ENCODE measurements around the gene NHLH1.

NHLH1 gene

DNA sequence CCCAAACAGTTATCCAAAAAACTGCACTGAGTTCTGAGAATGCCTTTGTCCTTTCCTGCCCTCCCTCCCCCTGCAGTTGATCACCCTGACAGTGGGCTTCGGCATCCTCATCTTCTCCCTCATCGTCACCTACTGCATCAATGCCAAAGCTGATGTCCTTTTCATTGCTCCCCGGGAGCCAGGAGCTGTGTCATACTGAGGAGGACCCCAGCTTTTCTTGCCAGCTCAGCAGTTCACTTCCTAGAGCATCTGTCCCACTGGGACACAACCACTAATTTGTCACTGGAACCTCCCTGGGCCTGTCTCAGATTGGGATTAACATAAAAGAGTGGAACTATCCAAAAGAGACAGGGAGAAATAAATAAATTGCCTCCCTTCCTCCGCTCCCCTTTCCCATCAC, 8.8 kb upstream of the NHLH1 start:
- no peak for DNase-seq (ENCODE audit: extremely low read depth in 1 of 2, low read depth in 1 of 2)

DNA sequence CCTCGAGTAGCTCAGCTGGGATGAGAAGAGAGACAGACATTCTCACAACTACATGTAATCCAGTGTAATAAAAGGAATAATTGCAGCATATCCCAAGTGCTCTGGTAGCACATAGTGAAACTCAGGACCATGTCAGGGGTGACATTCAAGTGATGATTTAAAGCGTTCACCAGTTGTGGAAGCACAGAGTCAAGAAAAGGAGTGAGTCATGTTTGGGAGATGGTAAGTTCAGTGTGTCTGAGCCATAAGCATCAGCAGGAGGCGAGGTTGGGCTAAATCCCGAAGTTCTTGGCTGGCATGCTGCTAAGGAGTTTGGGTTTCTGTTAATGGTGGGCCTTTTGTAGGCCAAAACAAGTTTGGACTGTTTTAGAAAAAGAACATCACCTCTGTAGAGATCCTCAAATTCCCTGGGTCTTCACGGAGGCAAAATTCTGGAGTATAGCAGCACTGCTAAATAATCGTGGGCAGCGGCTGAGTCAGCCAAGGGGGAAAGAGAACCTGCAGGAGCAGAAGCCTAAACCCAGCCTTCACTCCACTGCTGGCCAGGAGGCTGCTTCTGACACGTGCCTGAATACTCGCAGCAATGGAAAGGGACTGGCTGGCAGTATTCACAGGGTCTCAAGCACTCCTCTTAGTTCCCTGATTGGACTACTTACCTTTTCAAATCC, 7.2 kb upstream of the NHLH1 start:
- DNase-seq (ENCODE audit: extremely low read depth in 1 of 2, low read depth in 1 of 2), result no peak

DNA sequence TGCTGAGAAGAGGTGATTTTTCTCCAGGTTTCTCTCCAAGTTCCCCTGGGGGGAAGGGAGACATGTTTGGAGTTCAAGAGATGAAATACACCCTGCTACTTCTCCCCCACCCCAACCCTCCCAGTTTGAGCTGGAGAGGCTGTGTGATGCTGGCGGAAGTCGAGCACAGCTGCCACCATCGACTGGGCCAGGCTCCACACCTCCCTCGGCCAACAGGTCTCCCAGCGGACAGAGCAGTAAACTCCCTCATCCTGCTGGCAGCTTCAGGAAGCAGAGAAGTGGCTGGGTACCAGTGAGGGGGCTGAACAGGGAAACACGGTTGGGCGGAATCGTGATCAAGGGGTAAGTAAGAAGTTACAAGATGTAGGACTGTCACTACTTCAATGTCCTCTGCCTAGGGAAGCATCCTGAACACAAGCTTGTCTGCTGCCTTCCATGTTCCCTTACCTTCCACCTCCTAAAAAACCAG, 6.6 kb upstream of the NHLH1 start:
- DNase-seq (ENCODE audit: extremely low read depth in 1 of 2, low read depth in 1 of 2), result no peak

DNA sequence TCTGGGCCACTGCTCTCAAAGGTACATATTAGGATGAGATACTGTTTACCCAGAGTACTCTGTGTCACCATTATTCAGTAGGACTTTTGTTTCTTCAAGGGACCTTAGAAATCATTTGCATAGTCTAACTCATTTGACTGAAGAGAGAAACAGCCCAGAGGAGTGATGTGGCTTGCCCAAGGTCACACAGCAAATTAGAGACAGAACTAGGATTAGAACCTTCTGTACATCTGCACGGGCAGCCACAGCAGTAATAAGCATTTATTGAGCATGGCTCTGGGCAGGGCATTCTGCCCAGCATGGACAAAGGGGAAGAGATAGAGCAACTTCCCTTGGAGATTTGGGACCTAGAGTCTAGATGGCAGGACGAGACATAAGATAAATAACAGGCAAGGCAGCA, 5.7 kb upstream of the NHLH1 start:
- DNase-seq (ENCODE audit: extremely low read depth in 1 of 2, low read depth in 1 of 2), result no peak

DNA sequence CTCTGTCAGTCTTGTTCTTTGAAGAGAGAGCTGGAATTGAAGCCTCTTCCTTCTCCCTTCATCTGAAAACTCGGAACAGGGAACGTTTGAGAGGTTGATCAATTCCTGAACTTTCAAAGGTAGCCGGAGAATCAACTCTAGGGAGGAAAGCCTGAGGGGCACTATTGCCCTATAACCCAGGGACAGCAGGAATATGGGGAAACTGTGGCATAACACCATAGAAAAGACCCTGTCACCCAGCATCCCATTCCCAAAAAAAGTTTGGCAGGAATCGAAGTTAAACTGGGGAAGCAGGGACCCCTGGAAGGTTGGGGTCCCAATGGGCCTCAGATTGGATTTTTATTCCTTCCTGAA, 5.1 kb upstream of the NHLH1 start:
- no peak for DNase-seq (ENCODE audit: extremely low read depth in 1 of 2, low read depth in 1 of 2)

DNA sequence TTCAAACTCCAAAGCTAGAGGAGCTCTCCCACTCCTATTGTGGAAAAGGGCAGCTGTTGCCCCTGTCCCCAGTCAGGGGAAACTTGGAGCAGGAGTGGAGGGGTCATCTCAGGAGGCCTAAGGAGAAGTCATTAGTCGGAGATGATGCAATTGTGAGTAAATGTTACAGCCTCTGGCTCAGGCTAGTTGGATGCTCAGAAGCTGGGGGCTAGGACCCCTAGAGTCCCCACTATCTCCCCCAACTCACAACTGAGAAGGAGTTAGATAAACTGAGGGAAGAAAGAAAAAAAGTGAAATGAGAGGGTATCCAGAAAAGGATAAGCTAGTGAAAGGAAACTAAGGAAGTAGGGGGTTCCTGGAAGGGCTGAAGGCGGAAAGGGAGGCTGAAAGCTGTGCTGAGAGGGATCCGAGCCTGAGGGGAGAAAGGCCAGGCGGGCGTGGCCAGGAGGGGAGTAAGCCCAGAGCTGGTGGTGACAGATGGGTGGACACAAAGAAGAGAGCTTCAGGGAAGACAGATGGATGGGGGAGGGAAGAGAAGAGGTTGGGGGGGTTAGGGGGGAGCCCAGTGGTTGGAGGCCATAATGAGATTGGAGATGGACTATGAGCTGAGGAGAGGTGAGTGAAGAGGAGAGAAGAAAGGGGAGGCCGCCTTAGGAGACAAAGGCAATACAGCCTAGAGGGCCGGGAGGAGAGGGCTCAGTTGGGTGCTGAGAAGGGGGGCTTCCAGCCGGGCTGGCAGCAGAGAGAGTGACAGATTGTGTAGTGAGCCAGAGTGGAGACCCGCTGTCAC, 4.5 kb upstream of the NHLH1 start:
- no peak for DNase-seq (ENCODE audit: extremely low read depth in 1 of 2, low read depth in 1 of 2)

DNA sequence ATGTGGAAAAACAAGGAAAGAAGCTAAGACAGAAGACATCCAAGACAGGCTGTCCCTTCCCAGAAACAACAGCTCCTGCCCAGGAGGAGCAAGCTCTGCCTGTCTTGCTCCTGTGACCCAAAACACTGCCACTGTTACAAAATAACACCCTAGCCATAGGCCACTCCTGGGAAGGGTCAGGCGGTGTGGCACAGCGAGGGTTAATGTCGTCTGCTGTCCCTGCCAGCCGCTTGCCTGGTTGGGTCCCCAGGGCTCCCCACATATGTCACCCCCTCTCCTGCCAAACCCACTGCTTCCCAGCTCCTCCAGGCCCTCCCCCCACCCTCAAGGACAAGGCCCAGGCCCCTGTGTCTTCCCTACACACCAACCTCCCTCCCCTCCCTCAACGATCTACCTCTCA, 3.9 kb upstream of the NHLH1 start:
- DNase-seq (ENCODE audit: extremely low read depth in 1 of 2, low read depth in 1 of 2), result no peak

GRCh38 chr1:160363951-160364735, 2.7 kb upstream of the NHLH1 start:
- DNase-seq (ENCODE audit: extremely low read depth in 1 of 2, low read depth in 1 of 2), result no peak

DNA sequence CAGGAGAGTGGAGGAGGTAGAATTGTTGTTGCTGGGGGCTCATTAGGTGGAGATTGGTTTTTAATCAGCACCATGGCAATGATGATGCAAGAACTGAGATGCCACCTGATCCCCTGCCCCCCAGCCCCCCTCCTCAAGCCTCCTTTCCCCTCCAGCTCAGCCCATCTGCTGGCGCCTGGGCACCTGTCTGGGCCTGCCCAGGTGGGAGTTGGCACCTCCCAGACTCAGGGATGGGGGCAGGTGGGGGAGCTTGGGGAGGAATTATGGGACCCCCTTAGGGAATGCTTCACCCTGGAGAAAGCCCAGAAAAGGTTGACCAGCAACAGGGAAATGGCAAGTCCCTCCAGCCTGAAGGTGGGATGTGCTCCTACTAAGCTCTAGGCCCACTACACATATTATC, 1.5 kb upstream of the NHLH1 start:
- no peak for DNase-seq (ENCODE audit: extremely low read depth in 1 of 2, low read depth in 1 of 2)

- DNase-seq (ENCODE audit: extremely low read depth in 1 of 2, low read depth in 1 of 2), result no peak
Measured at GRCh38 chr1:160367516-160367900, 637 bp downstream of the NHLH1 start.

DNA sequence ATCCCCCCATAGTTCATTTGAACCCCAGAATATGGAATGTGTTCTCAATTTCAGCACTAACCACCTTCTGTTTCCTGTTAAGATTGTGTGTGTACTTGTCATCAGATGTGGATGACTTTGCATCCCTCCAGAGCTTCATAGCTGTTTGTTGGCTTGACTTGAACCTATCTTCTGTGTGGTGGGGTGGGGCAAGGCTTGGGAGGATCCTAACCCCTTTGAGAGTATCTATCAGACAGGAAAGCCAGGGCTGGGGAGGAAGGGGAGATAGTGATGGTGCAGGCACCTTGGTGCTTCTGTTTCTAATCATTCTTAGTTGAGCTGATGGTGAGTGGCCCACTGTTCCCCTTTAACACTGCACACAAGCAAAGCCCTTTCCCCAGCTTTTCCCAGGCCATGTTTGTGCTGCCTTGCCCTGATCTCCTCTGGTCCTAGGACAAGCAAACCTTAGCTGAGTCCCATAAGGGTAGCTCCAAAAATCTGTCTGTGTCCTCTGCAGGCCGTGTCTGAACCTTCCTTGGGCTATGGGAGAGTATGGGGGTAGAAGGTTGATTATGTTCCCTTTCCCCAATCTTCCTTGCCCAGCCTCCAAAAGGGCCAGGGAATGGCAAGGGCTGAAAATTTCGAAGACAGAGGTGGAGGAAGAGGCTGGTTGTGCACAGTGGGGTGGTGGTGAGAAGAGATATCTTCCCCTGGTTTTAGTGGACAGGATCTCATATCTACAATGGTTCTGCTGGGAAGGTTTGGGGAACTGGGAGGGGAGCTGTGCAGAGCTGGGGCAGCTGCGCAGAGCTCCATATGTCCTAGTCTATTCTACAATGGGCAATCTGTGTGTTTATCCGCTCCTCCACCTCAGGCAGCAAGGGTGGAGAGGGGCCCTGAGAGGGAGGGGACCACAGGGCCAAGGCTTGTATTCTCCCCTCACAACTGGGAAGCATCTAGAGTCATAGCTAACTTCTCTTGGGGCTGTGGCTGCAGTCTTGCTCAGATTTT, 1.4 kb downstream of the NHLH1 start:
- no peak for DNase-seq (ENCODE audit: extremely low read depth in 1 of 2, low read depth in 1 of 2)

DNA sequence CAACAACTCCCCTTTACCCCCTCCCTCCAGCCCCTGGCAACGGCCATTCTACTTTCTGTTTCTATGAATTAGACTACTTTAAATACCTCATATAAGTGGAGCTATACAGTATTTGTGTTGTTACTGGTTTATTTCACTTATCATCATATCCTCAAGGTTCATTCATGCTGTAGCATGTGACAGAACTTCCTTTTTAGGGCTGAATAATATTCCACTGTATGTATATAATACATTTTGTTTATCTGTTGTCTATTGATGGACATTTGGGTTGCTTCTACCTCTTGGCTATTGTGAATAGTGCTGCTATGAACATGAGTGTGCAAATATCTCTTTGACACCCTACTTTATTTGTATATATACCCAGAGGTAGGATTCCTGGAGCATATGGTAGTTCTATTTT, 2.2 kb downstream of the NHLH1 start:
- no peak for DNase-seq (ENCODE audit: extremely low read depth in 1 of 2, low read depth in 1 of 2)

DNA sequence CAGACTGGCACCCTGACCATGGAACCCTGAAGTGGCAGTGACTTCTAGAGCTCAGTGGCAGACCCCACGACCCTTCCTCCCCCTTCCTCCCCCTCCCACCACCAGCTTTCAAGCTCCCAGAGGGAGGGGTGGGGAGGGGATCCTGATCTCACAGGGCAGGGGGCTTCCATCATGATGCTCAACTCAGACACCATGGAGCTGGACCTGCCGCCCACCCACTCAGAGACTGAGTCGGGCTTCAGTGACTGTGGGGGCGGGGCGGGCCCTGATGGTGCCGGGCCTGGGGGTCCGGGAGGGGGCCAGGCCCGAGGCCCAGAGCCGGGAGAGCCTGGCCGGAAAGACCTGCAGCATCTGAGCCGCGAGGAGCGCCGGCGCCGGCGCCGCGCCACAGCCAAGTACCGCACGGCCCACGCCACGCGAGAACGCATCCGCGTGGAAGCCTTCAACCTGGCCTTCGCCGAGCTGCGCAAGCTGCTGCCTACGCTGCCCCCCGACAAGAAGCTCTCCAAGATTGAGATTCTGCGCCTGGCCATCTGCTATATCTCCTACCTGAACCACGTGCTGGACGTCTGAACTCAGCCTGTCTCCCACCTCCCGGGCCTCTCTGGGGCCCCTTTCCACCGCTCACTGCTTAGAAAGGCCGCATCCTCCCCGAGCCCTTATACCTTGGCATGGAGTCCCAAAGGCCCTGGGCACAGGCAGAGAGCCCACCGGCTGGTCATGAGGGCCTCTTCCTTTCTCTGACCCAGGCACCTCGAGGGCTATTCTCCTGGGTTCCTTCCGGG, 3.9 kb downstream of the NHLH1 start:
- no peak for DNase-seq (ENCODE audit: extremely low read depth in 1 of 2, low read depth in 1 of 2)

GRCh38 chr1:160371346-160371631, 4.4 kb downstream of the NHLH1 start:
- DNase-seq (ENCODE audit: extremely low read depth in 1 of 2, low read depth in 1 of 2), result no peak

DNA sequence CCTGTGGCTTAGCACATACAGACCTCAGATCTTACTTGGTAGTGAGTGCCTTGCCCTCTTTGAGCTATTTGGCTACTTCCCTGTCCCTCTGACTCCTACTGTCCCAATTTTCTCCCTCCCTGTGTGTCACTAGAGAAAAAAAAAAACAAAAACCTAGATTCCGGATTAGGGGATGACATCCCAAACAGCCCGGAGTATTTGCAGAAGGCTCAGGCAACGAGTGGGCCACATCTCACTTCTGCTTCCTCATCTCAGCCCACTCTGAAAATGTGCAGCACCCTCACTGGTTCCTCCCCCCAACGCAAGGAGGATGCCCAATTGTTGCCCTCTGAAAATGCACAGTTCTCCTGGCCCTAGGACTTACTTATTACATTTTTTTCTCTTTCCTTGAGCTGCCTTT, 4.9 kb downstream of the NHLH1 start:
- DNase-seq (ENCODE audit: extremely low read depth in 1 of 2, low read depth in 1 of 2), result no peak

DNA sequence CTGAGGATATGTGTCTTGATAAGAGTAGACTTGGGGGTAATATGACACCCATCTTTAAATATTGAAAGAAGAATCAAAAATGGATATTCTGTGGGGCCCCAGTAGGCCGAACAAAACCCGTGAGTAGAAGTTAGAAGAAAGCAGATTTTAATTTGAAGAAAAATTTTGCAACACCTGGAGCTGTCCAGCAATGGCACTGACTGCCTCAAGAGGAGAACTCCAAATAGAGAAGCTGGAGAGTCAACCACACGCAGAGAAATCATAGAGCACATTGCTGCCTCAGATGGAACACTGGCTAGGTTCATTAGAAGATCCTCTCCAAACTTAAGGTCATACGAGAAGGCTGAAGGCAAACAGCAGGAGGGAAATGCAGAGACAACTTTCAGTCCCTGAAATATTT, 6.8 kb downstream of the NHLH1 start:
- DNase-seq (ENCODE audit: extremely low read depth in 1 of 2, low read depth in 1 of 2), result no peak

DNA sequence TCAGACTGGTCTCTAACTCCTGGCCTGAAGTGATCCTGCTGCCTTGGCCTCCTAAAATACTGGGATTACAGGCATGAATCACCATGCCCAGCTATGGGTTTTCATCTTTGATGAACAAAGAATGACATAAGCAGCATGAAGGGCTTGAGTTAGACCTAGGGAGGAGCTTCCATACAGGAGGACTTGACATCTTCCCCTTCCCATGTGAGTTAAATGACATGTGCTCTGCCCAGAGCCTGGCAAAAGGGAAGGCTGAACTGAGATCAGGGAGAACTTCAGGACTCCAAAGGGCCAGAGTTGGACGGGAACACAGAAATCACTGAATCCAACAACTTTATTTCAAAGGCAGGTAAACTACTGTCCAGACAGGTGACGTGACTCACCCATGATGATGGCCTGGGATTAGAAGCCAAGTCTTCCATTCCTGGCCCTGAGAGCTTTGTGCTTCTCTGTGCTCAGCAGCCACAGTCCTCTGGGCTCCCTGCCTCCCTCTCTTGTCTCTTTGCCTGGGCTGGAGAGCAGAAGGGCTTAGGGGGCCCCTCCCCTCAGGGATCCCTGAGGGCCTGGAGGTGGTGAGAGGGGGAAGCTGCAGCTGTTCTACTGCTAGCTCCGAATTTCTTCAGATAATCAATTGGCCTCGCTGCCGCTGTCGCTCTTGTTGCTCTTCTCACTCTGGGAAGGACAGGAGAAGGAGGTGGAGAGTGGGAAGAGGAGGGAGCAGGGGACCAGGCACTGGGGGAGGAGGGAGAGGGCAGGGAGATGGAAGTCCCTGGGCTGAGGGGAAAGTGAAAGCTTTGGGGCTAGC, 7.6 kb downstream of the NHLH1 start:
- no peak for DNase-seq (ENCODE audit: extremely low read depth in 1 of 2, low read depth in 1 of 2)

DNA sequence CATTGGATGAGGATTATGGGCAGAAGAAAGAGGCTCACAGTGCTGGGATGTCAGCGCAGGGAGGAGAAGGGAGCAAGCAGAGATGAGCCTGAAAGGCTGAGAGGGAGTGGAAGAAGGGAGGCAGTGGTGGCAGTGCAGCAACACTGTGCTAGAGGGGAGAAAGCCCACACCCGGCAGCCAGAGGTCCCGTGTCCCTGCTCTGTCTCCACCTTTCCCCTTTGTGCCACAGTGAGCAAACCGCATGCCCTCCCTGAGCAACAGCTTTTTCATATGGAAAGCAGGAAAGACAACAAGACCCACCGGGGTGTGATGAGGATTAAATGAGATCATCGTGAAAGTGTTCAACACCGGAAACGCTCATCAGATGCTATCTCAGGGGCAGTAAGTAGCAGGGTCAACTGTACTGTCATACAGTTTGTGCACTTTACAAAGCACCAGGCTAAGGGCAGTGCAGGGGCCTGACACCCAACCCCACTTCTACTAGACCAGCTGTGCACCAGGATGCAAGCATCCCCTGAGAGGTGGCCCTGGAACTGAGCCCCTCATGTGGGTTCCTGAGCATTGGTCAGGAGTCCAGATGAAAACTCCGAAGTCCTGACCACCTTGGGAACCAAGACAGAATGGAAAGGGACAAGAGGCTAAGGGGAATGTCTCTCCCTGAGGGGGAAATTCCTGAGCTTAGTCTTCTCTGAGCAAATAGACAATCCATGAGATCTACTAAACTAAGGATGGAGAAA, 9.1 kb downstream of the NHLH1 start:
- DNase-seq (ENCODE audit: extremely low read depth in 1 of 2, low read depth in 1 of 2), result no peak

Measured in stimulated activated CD8-positive, alpha-beta memory T cell treated with anti-CD3 and anti-CD28 coated beads, Interleukin-7, amount 100 ng/mL, for 48 hours (primary cell).